ENCODE measurements around the gene SV2B.

Gene SV2B

GRCh38 chr15:91104111-91104510 lies 4.1 kb downstream of the SV2B start:
- DNase-seq (ENCODE audit: low read depth in 2 of 2): no peak

GRCh38 chr15:91108421-91108820 lies 8.4 kb downstream of the SV2B start:
- DNase-seq (ENCODE audit: low read depth in 2 of 2): no peak

- DNase-seq (ENCODE audit: low read depth in 2 of 2): no peak
Measured at GRCh38 chr15:91109885-91110284, 9.8 kb downstream of the SV2B start.

- DNase-seq (ENCODE audit: low read depth in 2 of 2): no peak
Measured at GRCh38 chr15:91110407-91110806, 10.3 kb downstream of the SV2B start.

- no peak for DNase-seq (ENCODE audit: low read depth in 2 of 2)
Measured at GRCh38 chr15:91113030-91113429, 13.0 kb downstream of the SV2B start.

- no peak for DNase-seq (ENCODE audit: low read depth in 2 of 2)
Measured at GRCh38 chr15:91114301-91114700, 14.2 kb downstream of the SV2B start.

GRCh38 chr15:91116113-91117067 lies 16.3 kb downstream of the SV2B start:
- DNase-seq (ENCODE audit: low read depth in 2 of 2): no peak

- DNase-seq (ENCODE audit: low read depth in 2 of 2): no peak
Measured at GRCh38 chr15:91117375-91117774, 17.3 kb downstream of the SV2B start.

GRCh38 chr15:91118817-91119590 lies 18.9 kb downstream of the SV2B start:
- DNase-seq (ENCODE audit: low read depth in 2 of 2): no peak

- DNase-seq (ENCODE audit: low read depth in 2 of 2): no peak
Measured at GRCh38 chr15:91122296-91122695, 22.2 kb downstream of the SV2B start.

- no peak for DNase-seq (ENCODE audit: low read depth in 2 of 2)
Measured at GRCh38 chr15:91124132-91124531, 24.1 kb downstream of the SV2B start.

- no peak for DNase-seq (ENCODE audit: low read depth in 2 of 2)
Measured at GRCh38 chr15:91125162-91125561, 25.1 kb downstream of the SV2B start.

GRCh38 chr15:91126080-91126479 lies 26.0 kb downstream of the SV2B start:
- DNase-seq (ENCODE audit: low read depth in 2 of 2): no peak

GRCh38 chr15:91127236-91127955 lies 27.3 kb downstream of the SV2B start:
- no peak for DNase-seq (ENCODE audit: low read depth in 2 of 2)

- no peak for DNase-seq (ENCODE audit: low read depth in 2 of 2)
Measured at GRCh38 chr15:91128016-91128415, 28.0 kb downstream of the SV2B start.

- DNase-seq (ENCODE audit: low read depth in 2 of 2): no peak
Measured at GRCh38 chr15:91129436-91129835, 29.4 kb downstream of the SV2B start.

GRCh38 chr15:91132079-91132478 lies 32.0 kb downstream of the SV2B start:
- no peak for DNase-seq (ENCODE audit: low read depth in 2 of 2)

- no peak for DNase-seq (ENCODE audit: low read depth in 2 of 2)
Measured at GRCh38 chr15:91133511-91133910, 33.5 kb downstream of the SV2B start.

- no peak for DNase-seq (ENCODE audit: low read depth in 2 of 2)
Measured at GRCh38 chr15:91135201-91136130, 35.4 kb downstream of the SV2B start.

- DNase-seq (ENCODE audit: low read depth in 2 of 2): no peak
Measured at GRCh38 chr15:91136386-91136923, 36.4 kb downstream of the SV2B start.

GRCh38 chr15:91140601-91141000 lies 40.5 kb downstream of the SV2B start:
- no peak for DNase-seq (ENCODE audit: low read depth in 2 of 2)
